GM12878 (cell line): ENCODE measurements around the gene KISS1R. TPM values are rescaled to one million over a fixed set of nuclear protein-coding genes. Genes with fewer than 3 reads are reported as not detected.

Experiments
- ATAC-seq: fragments of 200-7000 bp; cut with Tn5 transposase; 3 replicates; pipeline ENCODE4 v1.9.1; 2020; ENCODE audit warnings: mild to moderate bottlenecking, moderate library complexity
- BruUV-seq: library from RNA; stranded (reverse); fragments of 400-500 nt; replicated peaks from 2 replicates; lab custom pipeline; 2021; lab: Mats Ljungman, UMichigan
- CTCF ChIA-PET: fragments of 300-600 bp; sonication (Branson Sonifier 250); formaldehyde crosslinking; extraction: SDS; loops from one replicate; lab custom pipeline; 2021; ENCODE audit warnings: inconsistent platforms; lab: Yijun Ruan, JAX
- POLR2A ChIA-PET: fragments of 350-600 bp; formaldehyde crosslinking; extraction: SDS; loops from one replicate; lab custom pipeline; 2021; ENCODE audit warnings: inconsistent platforms; lab: Charles Lee
- RAD21 ChIA-PET: fragments of 300-600 bp; sonication (Branson Sonifier 250); formaldehyde crosslinking; loops from one replicate; lab custom pipeline; 2023; ENCODE audit warnings: antibody characterized with exemption; ENCODE audit not compliant: unreplicated experiment; lab: Charles Lee
- SMC1A ChIA-PET: fragments of 300-600 bp; sonication (Branson Sonifier 250); formaldehyde crosslinking; loops from one replicate; lab custom pipeline; 2023; ENCODE audit not compliant: unreplicated experiment, uncharacterized antibody; lab: Charles Lee
- DNase-seq: peaks from one replicate; pipeline ENCODE4 v3.0.0-alpha.2; 2011; ENCODE audit warnings: low read depth, low spot score
- FAIRE-seq: peaks from 3 replicates; lab custom pipeline; 2011; peaks lifted over from hg19 to GRCh38; lab: Jason Lieb, UNC
- H2AFZ ChIP-seq: 2 replicates; pipeline ENCODE4 v1.6.0; 2011; ENCODE audit warnings: low read depth, low read length, control low read depth; ENCODE audit not compliant: control insufficient read depth
- H3K27ac ChIP-seq: 2 replicates; pipeline ENCODE4 v1.5.1; 2011; ENCODE audit warnings: control low read depth; ENCODE audit not compliant: control insufficient read depth, insufficient read depth
- H3K27me3 ChIP-seq, 2 experiments: replicated peaks in 1 of 2; 2 replicates each; pipeline versions ENCODE4 v1.6.0 to v1.6.1; 2011; ENCODE audit warnings: low read length in 1 of 2; ENCODE audit not compliant: control insufficient read depth in 2 of 2, insufficient read depth in 2 of 2
- H3K36me3 ChIP-seq, 2 experiments: 2 replicates each; pipeline ENCODE4 v1.5.1; 2011; ENCODE audit warnings: low read length in 1 of 2; ENCODE audit not compliant: control insufficient read depth in 2 of 2, insufficient read depth in 2 of 2
- H3K4me1 ChIP-seq: 2 replicates; pipeline ENCODE4 v1.6.1; 2011; ENCODE audit warnings: mild to moderate bottlenecking, low read length, moderate library complexity, mixed read lengths; ENCODE audit not compliant: control insufficient read depth, insufficient read depth
- H3K4me2 ChIP-seq: 2 replicates; pipeline ENCODE4 v1.6.0; 2011; ENCODE audit warnings: control low read depth; ENCODE audit not compliant: control insufficient read depth, insufficient read depth
- H3K4me3 ChIP-seq: fragments of 200-600 bp; sonication (generic); 2 replicates; pipeline ENCODE4 v1.5.1; 2016
- H3K79me2 ChIP-seq: 2 replicates; pipeline ENCODE4 v1.6.0; 2011; ENCODE audit warnings: low read length; ENCODE audit not compliant: control insufficient read depth, insufficient read depth
- H3K9ac ChIP-seq: 2 replicates; pipeline ENCODE4 v1.8.0; 2011; ENCODE audit warnings: low read length, control low read depth, mixed read lengths; ENCODE audit not compliant: control insufficient read depth, insufficient read depth
- H3K9me3 ChIP-seq: replicated peaks from 3 replicates; pipeline ENCODE4 v1.5.1; 2011; ENCODE audit warnings: mild to moderate bottlenecking, low read length; ENCODE audit not compliant: control insufficient read depth, insufficient read depth
- H4K20me1 ChIP-seq: 2 replicates; pipeline ENCODE4 v1.6.0; 2011; ENCODE audit not compliant: control insufficient read depth, insufficient read depth
- CREM ChIP-seq: IDR thresholded peaks from 2 replicates; pipeline ENCODE4 v1.6.1; 2014; ENCODE audit warnings: antibody characterized with exemption, low read depth
- FOXM1 ChIP-seq: IDR thresholded peaks from 2 replicates; pipeline ENCODE4 v1.6.1; 2012; ENCODE audit warnings: low read depth, mild to moderate bottlenecking, inconsistent platforms, low read length, moderate library complexity
- IKZF1 ChIP-seq: fragments of 450-650 bp; conservative IDR thresholded peaks from 2 replicates; pipeline ENCODE4 v1.6.1; 2017; ENCODE audit warnings: antibody characterized with exemption, mild to moderate bottlenecking
- NFYA ChIP-seq: IDR thresholded peaks from 2 replicates; pipeline ENCODE4 v1.6.1; 2011; ENCODE audit warnings: low read depth, mild to moderate bottlenecking, low read length, improper control_type of control experiment, borderline replicate concordance
- PBX3 ChIP-seq: IDR thresholded peaks from 2 replicates; pipeline ENCODE4 v1.6.1; 2011; ENCODE audit warnings: mild to moderate bottlenecking, low read depth, low read length, moderate library complexity; ENCODE audit not compliant: insufficient replicate concordance
- POLR2A ChIP-seq: IDR thresholded peaks from 2 replicates; pipeline ENCODE4 v1.6.1; 2011; ENCODE audit warnings: low read depth, mild to moderate bottlenecking, low read length
- RELA ChIP-seq: fragments of 450-650 bp; IDR thresholded peaks from 2 replicates; pipeline ENCODE4 v1.8.0; 2014; ENCODE audit warnings: borderline replicate concordance; ENCODE audit not compliant: partially characterized antibody
- SPI1 ChIP-seq: IDR thresholded peaks from 2 replicates; pipeline ENCODE4 v1.6.1; 2011; ENCODE audit warnings: low read depth, mild to moderate bottlenecking, low read length, moderate library complexity, borderline replicate concordance; ENCODE audit not compliant: insufficient read depth
- SUPT20H ChIP-seq: IDR thresholded peaks from 2 replicates; pipeline ENCODE4 v1.6.1; 2011; ENCODE audit warnings: low read depth, mild to moderate bottlenecking, low read length, moderate library complexity, borderline replicate concordance; ENCODE audit not compliant: control insufficient read depth
- TCF12 ChIP-seq: IDR thresholded peaks from 2 replicates; pipeline ENCODE4 v1.6.1; 2011; ENCODE audit warnings: low read depth, mild to moderate bottlenecking, low read length
- WGBS: methylation state at CpG from one replicate; pipeline ENCODE4 v1.1.6; 2016; ENCODE audit warnings: low lambda C conversion rate; ENCODE audit not compliant: insufficient replicate concordance, insufficient coverage; ENCODE audit errors: missing lambda C conversion rate; 5-methylcytosine and 5-hydroxymethylcytosine counted together
- in situ Hi-C: fragments of 300-500 bp; cut with MboI; formaldehyde crosslinking; loops from 9 replicates; pipeline ENCODE4 v1.14.3; 2018; ENCODE audit warnings: mixed read lengths
- intact Hi-C: fragments of 100-400 bp; cut with micrococcal nuclease; formaldehyde crosslinking; loops from one replicate; pipeline ENCODE4 v1.14.2; 2022; ENCODE audit not compliant: unreplicated experiment
- polyA plus RNA-seq, 11 experiments: library from polyadenylated mRNA; depleted of rRNA in 4 of 11; unstranded in 6 of 11; stranded (reverse) in 5 of 11; fragments of >200 nt; fragmentation: Nextera tagmentation in 4 of 11; fragmentation: Illumina TruSeq in 1 of 11; extraction: Ambion mirVana in 4 of 11; extraction: Trizol in 1 of 11; gene quantifications; 1 replicate in 1 of 11; 2 replicates in 10 of 11; pipeline versions ENCODE4 v1.2.1 to v1.2.3, GENCODE V29; 2011 to 2016; ENCODE audit warnings: inconsistent platforms in 2 of 11, missing spikeins in 2 of 11, low read depth in 1 of 11
- total RNA-seq, 4 experiments: library from RNA; depleted of rRNA in 3 of 4; stranded (reverse); fragments of >200 nt in 3 of 4; fragmentation: Illumina TruSeq in 1 of 4; extraction: Trizol in 1 of 4; gene quantifications; 2 replicates each; pipeline versions ENCODE4 v1.2.1 to v1.2.3, GENCODE V29; 2013 to 2021

Gene KISS1R
- total and polyA plus RNA-seq, 10 of the 15 experiments (the other 5 are each of a cell fraction or from before 2014, with no cell fraction given), result 0.13 to 2.7 (median 1.4) TPM; not detected in 3

- BruUV-seq, result no TSS peak
- Histone ChIP-seq H3K9ac (no peak overlapping the region), H3K4me2 (no peak overlapping the region), H3K27ac (no peak overlapping the region), H3K9me3 (no peaks in the 10 kb centered on the region; the same call in 2 of the 3 replicates), H3K4me3 (no peak overlapping the region), H2AFZ (no peak overlapping the region), H3K27me3 (no peaks in the 10 kb centered on the region), H3K4me1 (no peaks in the 10 kb centered on the region), H3K36me3 (peaks cover 0 to 3% of the 10 kb centered on the region in 2 experiments; a peak in 3 of 4 replicates), H3K79me2 (no peaks in the 10 kb centered on the region), H4K20me1 (no peaks in the 10 kb centered on the region)
- SMC1A ChIA-PET, result no interaction called here
- in situ Hi-C loops, result no loop called here
- intact Hi-C loops, result no loop called here
- FAIRE-seq (no peak), DNase-seq (no peak), ATAC-seq (no peak)
- TF ChIP-seq POLR2A (peak; percentile 43; the same call in 1 of the 2 replicates), CREM (no peak), FOXM1 (no peak), NFYA (no peak)
- WGBS, result 92% methylated on average over 36 of the region's 51 CpGs
- RAD21 ChIA-PET, result no interaction called here
- POLR2A ChIA-PET, result no interaction called here
- CTCF ChIA-PET, result no interaction called here
Measured at GRCh38 chr19:884420-885211, 32.5 kb upstream of the KISS1R start.

DNA sequence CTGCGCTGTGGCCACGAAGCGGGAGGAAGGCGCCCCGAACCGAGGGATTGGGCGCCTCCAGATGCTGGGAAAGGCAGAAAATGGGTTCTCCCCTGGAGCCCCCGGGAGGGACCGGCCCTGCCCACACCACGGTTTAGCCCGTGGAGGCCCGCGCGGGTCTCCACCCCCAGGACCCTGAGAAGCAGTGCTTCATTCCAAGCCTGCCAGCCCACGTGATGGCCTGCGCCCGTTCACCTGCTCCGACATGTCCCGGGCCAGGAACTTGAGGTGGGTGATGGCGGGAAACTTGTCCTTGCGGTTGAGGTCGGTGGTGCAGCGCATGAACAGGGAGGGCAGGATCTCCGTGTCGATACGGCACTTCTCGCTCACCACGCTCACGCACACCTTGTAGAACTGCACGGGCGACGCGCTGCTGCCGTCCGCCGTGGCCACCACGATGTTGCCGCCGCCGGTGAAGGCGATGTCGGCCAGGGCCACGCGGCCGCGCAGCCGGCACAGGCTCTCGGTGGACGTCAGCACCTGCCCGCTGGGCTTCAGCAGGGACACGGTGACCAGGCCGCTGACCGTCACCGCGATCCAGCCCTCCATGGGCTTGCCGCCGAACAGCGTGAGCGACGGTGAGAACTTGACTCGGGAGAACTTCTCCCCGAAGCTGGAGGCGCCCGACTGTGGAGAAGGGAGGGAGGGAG is 31.5 kb upstream of the KISS1R start:
- POLR2A ChIA-PET, result no interaction called here
- FAIRE-seq (no peak), ATAC-seq (no peak), DNase-seq (no peak)
- no peak overlapping the region for H3K4me2 ChIP-seq
- no peak overlapping the region for H3K27ac ChIP-seq
- no peak overlapping the region for H3K9ac ChIP-seq
- intact Hi-C loops (no loop called here), in situ Hi-C loops (no loop called here)
- no peaks in the 10 kb centered on the region for H4K20me1 ChIP-seq
- no peak overlapping the region for H2AFZ ChIP-seq
- no peak overlapping the region for H3K4me3 ChIP-seq
- BruUV-seq, result no TSS peak
- SMC1A ChIA-PET, result no interaction called here
- RAD21 ChIA-PET, result no interaction called here
- peaks cover 0 to 3% of the 10 kb centered on the region in 2 experiments; a peak in 3 of 4 replicates for H3K36me3 ChIP-seq
- no peaks in the 10 kb centered on the region for H3K27me3 ChIP-seq
- WGBS, result 97% methylated on average over 63 of the region's 64 CpGs
- CTCF ChIA-PET, result no interaction called here
- no peaks in the 10 kb centered on the region for H3K4me1 ChIP-seq
- H3K9me3 ChIP-seq, result no peaks in the 10 kb centered on the region; the same call in 2 of the 3 replicates
- H3K79me2 ChIP-seq, result no peaks in the 10 kb centered on the region
- TF ChIP-seq IKZF1 (no peak), RELA (no peak), SPI1 (no peak), PBX3 (no peak), SUPT20H (no peak), TCF12 (no peak)
